AML-193 (cell line): Measurements from ENCODE around the gene LAMA4.
"Not testable (repeated sequence)": the region's sequence is repeated elsewhere in the genome, so short reads cannot be mapped to it uniquely, and the experiment has no call there.

ENCODE experiments used
- DNase-seq, 2 experiments: peaks; one replicate each; lab custom pipeline; 2025; lab: John Stamatoyannopoulos, UW

Gene LAMA4

GRCh38 chr6:112216662-112217551 lies 37.5 kb downstream of the LAMA4 start:
- DNase-seq, result no peak

DNA sequence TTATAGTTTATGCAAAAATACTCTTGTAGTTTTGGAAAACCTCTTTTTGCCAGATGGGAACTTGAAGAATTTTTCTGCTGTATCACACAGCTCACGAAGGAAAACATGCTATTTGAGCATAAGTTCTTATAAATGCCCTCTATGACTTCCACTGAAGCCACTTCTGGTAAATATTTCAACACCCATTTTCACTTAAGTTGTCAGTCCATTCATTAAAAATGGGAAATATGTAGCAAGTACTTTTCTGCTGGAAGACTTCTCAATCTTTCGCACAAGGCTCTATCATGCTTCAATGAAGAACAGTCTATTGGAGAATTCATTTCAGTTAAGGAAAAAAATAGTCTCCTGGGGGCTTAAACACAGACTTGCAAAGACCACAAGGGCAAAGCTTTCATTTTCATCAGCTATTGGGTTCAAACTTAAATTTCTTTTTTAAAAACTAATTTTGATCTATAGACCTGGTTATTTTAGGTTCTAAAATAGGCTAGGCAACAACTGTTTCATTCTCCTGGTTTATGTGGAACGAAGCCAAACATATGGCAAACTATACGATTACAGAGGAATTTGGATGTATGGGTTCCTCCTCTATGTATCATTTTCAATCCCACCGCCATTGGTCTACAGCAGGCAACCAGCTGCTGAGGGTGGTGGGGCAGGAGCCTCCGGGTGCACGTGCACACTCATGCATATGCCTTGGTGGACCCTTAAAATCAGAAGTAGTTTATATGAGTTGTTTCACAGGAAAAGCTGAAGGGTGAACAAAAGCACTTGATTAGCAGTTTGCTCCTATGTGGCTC lies 38.7 kb downstream of the LAMA4 start:
- DNase-seq, result no peak

- no peak for DNase-seq
Measured at GRCh38 chr6:112214739-112215269, 39.6 kb downstream of the LAMA4 start.

DNA sequence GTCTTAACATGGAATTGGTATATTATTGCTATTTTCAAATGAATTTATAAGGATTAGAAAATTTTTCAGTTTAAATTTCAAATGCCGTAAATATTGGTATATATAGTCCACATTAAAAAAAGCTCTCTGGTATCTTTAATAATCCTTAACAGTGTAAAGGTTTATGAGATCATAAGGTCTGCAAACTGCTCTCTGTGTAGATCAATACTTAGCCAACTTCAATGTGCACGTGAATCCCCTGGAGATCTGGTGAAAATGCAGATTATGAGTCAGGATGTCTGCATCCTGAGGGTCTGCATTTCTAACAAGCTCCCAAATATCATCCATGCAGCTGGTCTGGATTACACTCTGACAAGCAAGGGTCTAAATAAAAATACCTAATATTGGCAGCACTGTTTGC lies 43.5 kb downstream of the LAMA4 start:
- DNase-seq, result no peak

- no peak for DNase-seq
Measured at GRCh38 chr6:112209131-112209530, 45.2 kb downstream of the LAMA4 start.

DNA sequence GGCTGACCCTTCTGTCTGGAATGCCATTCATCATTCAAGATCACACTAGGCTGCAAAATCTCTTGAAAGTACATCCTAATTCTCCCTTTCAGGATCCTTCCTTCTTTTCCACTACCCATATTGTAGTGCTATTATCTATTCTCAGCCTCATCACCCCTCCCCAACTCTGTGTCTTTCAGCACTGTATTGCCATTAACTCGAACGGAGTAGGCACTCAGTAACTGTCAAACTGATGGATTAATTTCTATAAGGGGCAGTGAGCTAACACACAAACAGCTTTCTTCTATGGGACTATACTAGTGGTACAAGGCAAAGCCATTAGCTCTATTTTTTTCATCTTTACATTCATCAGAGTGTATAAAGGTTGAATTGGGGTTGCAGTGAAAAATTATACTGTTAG lies 46.6 kb downstream of the LAMA4 start:
- DNase-seq, result no peak

- DNase-seq, result no peak
Measured at GRCh38 chr6:112207131-112207530, 47.2 kb downstream of the LAMA4 start.

- DNase-seq, result no peak
Measured at GRCh38 chr6:112206110-112206458, 48.3 kb downstream of the LAMA4 start.

DNA sequence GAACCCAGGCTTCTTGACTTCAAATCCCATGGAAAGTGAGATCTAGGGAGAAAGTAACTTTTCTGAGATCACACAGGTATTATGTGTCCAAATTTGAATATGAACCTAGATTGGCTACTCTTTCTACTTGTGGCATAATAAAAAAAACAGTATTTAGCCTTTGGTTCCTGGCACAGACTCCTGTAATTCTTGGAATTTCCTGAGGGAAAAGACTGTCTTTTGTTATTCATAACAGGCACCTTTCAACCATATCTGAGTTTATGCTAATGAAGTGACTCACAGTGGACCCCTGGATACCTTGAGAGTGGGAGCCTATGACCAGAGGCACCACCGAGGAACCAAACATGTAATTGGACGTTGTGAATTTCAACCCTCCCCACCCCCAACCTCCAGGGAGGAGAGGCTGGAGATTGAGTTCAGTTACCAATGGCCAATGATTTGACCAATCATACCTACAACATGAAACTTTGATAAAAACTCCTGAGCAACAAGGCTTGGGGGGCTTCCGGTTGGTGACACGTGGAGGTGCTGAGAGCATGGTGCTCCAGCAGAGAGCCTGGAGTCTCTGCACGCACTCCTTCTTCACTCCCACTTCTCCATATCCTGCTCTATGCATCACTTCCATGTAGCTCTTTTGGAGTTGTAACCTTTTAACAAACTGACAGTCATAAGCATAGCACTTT lies 48.8 kb downstream of the LAMA4 start:
- no peak for DNase-seq

DNA sequence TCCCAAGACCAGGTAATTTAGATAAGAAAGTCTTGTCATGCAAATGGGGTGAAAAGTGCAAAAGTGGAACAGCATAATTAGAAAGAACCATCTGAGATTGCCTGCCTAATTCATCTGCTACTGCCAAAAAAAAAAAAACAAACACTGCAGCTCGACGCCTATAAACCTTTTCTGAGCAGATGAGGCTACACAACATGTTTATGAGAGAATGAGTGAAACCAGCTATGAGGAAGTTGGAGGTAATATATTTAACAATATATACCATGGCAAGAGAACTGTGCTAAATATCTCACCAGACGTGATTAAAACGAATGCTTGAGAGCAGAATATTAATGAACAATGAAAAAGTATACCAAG lies 50.0 kb downstream of the LAMA4 start:
- DNase-seq, result no peak

GRCh38 chr6:112203577-112204349 lies 50.6 kb downstream of the LAMA4 start:
- no peak for DNase-seq

DNA sequence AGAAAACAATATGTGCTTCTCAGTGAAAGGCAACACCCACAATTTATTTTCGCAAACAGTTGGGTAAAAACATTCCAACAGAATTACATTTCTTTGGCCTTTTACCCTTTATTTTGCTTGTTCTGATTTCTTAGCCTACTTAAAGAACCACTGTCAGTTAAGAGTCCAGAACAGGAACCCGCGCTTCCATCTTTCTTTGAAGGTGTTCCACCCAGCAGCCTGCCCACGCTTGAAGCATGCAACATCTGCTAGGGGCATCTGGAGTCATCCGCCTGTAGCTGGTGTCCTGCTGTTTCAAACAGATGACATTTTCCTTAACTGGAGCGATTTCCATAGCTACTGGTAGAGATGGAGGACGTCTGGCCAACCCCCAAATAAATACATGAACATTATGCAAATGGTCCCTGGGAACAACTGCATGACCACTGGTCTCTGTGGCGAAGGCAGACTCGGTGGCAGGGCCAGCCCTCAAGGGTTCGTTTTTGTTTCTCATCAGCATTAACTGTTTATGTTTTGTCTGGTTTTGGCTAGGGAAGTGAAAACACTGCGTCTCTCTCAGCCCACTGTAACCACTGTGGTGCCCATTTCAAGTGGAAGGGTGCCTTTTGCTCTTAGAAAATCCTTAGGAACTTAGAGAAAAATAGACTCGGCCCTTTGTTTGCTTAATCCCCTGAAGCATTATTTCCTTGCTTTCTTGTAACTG lies 51.6 kb downstream of the LAMA4 start:
- DNase-seq, result no peak

- not testable (repeated sequence) for DNase-seq
Measured at GRCh38 chr6:112200185-112200914, 54.0 kb downstream of the LAMA4 start.

GRCh38 chr6:112199001-112199403 lies 55.4 kb downstream of the LAMA4 start:
- DNase-seq, result no peak

DNA sequence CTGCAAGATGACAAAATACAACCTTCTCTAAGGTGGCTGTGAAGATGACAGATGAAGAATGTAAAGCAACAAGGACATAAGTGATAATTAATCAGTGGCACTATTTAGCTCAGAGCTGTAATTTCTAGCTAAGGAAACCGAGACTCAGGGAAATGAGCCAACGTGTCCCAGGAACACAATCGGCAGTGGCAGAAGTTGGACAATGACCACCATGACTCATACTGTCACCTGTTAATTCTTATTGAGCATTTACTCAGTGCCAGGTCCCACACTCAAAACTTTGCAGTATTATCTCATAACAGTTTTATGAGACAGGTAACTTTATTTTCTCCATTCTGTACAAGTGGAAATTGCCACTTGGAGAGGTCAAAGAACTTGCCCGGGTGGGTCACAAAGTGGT lies 55.8 kb downstream of the LAMA4 start:
- DNase-seq, result no peak

GRCh38 chr6:112197636-112198035 lies 56.7 kb downstream of the LAMA4 start:
- no peak for DNase-seq

DNA sequence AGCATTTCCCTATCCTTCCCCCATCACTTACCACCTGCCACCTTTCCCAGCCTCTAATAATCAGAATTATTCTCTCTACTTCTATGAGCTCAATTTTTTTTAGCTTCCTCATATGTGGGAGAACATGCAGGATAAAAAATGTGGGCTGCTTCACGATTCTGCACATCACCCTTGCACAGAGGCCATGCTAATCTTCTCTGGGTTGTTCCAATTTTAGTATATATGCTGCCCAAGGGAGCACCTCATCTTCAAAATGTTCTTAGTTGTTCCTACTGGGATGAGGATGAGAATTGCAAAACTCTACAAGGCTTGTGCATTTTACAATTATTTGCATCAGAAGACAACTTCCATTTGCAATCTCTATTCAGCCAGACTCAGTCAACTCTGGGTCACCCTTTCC lies 58.1 kb downstream of the LAMA4 start:
- no peak for DNase-seq

- DNase-seq, result no peak
Measured at GRCh38 chr6:112195166-112195565, 59.2 kb downstream of the LAMA4 start.

DNA sequence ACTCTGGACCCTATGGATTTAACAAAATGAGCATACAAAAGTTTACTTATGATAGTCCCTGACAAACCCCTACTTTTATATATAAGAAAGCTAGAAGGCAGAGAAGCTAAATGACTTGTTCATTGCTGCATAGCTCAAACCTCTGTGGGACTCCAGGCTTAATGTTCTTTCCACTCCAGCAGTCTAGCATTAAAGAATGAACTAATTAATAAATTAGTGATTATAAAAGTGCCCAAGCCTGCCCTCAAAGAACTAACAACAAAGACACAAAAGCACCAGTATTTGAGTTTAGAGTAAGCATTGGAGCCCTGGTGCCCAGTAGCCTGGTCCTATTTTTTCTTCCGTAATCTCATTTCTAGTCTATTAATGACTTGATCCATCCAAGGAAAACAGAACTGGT lies 59.9 kb downstream of the LAMA4 start:
- DNase-seq, result no peak

- no peak for DNase-seq
Measured at GRCh38 chr6:112193535-112194051, 60.8 kb downstream of the LAMA4 start.
